NCI-H2196 (cell line): ENCODE measurements around the gene ZMYM4.
A peak's percentile ranks its signal among the peaks of the same experiment; 100 is the strongest.
"Not testable (repeated sequence)": the region's sequence is repeated elsewhere in the genome, so short reads cannot be mapped to it uniquely, and the experiment has no call there.

ENCODE experiments used
- DNase-seq: peaks from one replicate; lab custom pipeline; 2025; ENCODE audit not compliant: unreplicated experiment; lab: John Stamatoyannopoulos, UW

Gene ZMYM4

DNA sequence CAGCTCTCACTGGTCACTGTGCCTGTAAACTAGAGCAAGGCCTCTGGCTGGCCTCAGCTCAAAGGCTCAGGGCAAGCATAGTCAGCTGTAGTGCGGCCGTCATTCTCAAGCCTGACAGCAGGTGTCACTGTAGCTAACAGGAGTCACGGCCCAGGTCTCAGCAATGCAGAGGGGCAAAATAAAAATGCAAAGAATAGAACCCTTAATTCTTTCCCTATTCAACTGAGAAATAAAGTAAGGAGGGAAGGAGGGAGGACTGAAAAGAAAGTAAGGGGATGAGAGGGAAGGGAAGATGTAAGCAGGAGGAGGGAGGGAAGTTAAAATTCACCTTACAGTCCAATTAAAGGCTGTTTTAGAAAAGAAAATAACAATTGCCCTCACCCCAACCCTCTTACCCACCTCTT lies 182.6 kb downstream of the ZMYM4 start:
- peak; percentile 76 for DNase-seq

GRCh38 chr1:35452106-35452774 lies 183.7 kb downstream of the ZMYM4 start:
- DNase-seq, result no peak

GRCh38 chr1:35453031-35453430 lies 184.5 kb downstream of the ZMYM4 start:
- no peak for DNase-seq

- no peak for DNase-seq
These were observed 185.7 kb downstream of the ZMYM4 start for GRCh38 chr1:35454176-35454575.

DNA sequence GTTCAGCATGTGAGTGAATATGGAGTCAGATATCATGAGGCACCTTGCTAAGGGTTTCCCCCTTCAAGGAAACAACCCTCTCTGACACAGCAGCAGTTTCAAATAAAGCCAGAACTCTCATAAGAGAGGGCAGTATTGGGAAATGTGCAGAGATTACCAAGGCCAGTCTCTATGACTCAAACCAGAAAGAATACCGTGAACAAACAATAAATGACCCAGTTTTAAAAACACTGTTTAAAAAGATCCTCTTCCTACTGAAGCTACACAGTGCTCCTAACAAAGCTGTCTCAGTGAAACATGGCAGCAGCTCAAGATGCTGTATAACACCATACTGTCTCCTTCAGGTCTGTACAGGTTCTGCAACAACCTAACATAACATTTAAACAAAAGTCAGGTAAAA lies 186.1 kb downstream of the ZMYM4 start:
- no peak for DNase-seq

DNA sequence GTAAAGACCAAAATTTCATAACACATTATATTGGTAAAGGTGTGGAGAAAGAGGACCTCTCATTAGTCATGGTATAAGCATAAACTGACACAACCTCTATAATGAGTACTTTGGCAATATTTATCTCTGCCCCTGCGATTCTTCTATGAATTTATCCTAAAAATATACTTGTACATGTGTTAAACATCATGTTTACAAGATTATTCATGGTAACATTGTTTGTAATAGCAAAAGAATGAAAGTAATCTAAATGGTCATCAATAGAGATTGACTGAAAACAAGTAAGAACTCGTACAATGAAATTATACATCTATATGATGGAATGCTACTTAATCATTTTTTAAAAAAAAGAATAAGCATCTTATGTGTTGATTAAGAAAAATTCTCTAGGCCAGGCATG lies 192.3 kb downstream of the ZMYM4 start:
- no peak for DNase-seq

DNA sequence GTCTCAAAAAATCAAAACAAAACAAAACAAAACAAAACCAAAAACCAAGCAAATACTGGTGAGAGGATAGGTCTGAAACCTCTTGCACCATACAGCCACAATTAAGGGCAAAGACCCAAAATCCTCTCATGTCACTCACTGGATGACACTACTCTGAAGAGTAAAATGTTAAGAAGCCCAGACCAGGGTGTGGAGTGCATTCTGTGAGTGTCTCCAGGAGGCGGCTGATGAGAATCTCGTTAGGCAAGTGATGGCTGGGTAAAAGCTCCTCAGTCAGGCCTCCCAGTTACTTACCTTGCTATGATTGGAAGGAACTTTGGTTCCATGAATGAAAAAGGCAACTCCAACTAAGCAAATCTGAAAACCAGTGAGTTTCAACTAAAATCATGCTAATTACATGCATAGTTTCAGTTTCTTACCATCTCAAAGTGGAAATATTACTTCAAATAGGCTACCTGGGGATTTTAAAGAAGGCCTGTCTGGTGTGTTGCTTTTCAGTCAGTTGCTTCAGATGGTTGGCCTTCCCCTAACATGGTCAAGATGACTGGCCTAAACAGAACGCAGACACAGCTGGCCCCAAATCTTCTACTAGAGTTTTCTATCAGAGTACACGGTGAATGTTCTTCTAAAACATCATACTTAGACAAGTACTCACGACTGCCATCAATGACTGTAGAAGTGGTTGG lies 193.6 kb downstream of the ZMYM4 start:
- DNase-seq, result no peak

DNA sequence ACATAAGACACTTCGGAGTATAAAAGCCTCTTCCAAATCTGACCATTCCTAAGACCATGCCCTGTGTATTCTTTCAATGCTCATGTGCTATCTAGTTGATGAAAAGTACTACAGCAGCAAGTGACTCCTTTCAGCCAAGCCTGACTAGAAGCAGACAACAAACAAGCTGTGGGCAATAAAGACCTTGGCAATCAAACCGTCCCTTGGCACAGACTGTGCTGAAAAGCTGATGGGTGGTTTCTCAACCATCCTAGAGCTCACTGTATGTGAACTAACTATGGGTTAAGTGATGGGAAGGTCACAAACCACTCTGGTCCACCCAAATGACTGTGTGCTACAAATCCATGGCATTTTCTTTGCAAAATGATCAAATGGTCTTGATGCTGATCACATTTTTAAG lies 194.7 kb downstream of the ZMYM4 start:
- no peak for DNase-seq

DNA sequence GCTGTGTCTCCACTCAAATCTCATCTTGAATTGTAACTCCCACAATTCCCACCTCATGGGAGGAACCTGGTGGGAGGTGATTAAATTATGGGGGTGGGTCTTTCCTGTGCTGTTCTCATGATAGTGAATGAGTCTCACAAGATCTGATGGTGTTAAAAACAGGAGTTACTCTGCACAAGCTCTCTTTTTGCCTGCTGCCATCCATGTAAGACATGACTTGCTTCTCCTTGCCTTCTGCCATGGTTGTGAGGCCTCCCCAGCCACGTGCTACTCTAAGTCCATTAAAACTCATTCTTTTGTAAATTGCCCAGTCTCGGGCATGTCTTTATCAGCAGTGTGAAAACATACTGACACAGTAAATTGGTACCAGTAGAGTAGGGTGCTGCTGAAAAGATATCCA lies 195.2 kb downstream of the ZMYM4 start:
- DNase-seq, result not testable (repeated sequence)

GRCh38 chr1:35466120-35466519 lies 197.6 kb downstream of the ZMYM4 start:
- no peak for DNase-seq

DNA sequence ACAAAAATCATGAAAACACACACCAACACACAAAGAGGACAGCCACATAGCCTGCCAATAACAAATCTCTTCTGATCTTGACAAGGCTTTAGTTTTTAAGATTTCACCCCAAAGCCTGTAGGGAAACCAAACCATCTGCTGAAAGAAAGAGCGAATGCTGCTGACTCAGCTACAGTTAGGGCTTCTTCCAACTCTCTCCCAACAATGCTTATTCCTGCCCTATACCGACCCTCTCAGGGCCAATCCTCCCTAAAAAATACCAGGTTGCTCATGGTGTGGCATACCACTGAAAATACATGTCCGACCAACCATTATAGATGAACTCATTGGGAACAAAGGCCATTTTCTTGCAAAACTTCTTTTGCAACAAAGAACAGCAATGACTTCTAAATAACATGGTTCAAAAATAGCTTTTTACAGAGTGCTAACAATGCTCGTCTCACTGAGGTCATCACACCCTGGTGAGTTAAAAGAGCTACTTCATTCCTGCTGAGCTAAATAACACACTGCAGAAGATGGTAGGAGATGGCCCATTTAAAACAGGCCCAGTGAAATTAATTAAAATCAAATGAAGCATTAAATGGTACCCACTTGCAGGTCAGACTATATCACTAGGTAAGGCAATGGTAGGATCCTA lies 202.6 kb downstream of the ZMYM4 start:
- DNase-seq, result no peak
